ENCODE results near the gene SERPING1. TPM values are rescaled to one million over a fixed set of nuclear protein-coding genes. Genes with fewer than 3 reads are reported as not detected.

Gene SERPING1
- total RNA-seq, 2 donors from 2014 or later = 88.7 to 205 TPM

DNA sequence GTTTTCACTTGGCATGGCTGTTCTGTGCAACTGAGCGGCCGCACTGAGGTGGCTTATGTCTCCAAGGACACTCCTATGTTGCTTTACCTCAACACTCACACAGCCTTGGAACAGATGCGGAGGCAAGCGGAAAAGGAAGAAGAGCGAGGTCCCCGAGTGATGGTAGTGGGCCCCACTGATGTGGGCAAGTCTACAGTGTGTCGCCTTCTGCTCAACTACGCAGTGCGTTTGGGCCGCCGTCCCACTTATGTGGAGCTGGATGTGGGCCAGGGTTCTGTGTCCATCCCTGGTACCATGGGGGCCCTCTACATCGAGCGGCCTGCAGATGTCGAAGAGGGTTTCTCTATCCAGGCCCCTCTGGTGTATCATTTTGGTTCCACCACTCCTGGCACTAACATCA is 62.2 kb downstream of the SERPING1 start:
- Histone ChIP-seq H3K9me3 (no peaks in the 10 kb centered on the region), H3K36me3 (peaks cover 6 to 8% of the 10 kb centered on the region in 2 donors), H3K27ac (no peak overlapping the region), H3K4me3 (no peak overlapping the region), H3K4me1 (replicated peaks) (peaks cover 4% of the 10 kb centered on the region), H3K27me3 (replicated peaks; ENCODE audit: insufficient read depth) (no peaks in the 10 kb centered on the region)
- WGBS = 92% methylated on average over 14 of the region's 14 CpGs
- TF ChIP-seq, protein P1, sequence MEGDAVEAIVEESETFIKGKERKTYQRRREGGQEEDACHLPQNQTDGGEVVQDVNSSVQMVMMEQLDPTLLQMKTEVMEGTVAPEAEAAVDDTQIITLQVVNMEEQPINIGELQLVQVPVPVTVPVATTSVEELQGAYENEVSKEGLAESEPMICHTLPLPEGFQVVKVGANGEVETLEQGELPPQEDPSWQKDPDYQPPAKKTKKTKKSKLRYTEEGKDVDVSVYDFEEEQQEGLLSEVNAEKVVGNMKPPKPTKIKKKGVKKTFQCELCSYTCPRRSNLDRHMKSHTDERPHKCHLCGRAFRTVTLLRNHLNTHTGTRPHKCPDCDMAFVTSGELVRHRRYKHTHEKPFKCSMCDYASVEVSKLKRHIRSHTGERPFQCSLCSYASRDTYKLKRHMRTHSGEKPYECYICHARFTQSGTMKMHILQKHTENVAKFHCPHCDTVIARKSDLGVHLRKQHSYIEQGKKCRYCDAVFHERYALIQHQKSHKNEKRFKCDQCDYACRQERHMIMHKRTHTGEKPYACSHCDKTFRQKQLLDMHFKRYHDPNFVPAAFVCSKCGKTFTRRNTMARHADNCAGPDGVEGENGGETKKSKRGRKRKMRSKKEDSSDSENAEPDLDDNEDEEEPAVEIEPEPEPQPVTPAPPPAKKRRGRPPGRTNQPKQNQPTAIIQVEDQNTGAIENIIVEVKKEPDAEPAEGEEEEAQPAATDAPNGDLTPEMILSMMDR (IDR thresholded peaks at IDR 0.05) = no peak
- TF ChIP-seq POLR2A (IDR thresholded peaks at IDR 0.05) (no peak), POLR2AphosphoS5 (IDR thresholded peaks at IDR 0.05) (no peak)
- intact Hi-C loops (cut with DNase I) = no loop called here
- DNase-seq (ENCODE audit: low spot score) = no peak

DNA sequence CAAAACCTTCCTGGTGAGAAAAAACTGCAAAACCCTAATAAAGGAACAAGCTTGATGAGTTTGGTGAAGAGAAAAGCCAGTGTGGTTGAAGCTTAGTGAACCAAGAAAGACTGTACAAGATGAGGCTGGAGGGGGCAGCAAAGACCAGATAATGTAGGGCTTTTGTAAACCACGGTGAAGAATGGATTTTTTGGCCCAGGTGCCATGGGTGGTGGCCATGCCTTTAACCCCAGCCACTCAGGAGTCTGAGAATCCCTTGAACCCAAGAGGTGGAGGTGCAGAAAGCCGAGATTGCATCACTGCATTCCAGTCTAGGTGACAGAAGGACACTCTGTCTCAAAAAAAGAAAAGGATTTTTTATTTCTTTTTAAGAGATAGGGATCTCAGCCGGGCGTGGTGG is 65.4 kb downstream of the SERPING1 start:
- Histone ChIP-seq H3K4me3 (no peak overlapping the region), H3K36me3 (peaks cover 6 to 8% of the 10 kb centered on the region in 2 donors), H3K27ac (no peak overlapping the region), H3K9me3 (no peaks in the 10 kb centered on the region), H3K4me1 (replicated peaks) (peaks cover 4% of the 10 kb centered on the region), H3K27me3 (replicated peaks; ENCODE audit: insufficient read depth) (no peaks in the 10 kb centered on the region)
- WGBS = 47% methylated on average over 4 of the region's 4 CpGs
- no peak for DNase-seq (ENCODE audit: low spot score)
- intact Hi-C loops (cut with DNase I) = no loop called here
- TF ChIP-seq POLR2AphosphoS5 (IDR thresholded peaks at IDR 0.05) (peak; percentile 20), POLR2A (IDR thresholded peaks at IDR 0.05) (no peak)

DNA sequence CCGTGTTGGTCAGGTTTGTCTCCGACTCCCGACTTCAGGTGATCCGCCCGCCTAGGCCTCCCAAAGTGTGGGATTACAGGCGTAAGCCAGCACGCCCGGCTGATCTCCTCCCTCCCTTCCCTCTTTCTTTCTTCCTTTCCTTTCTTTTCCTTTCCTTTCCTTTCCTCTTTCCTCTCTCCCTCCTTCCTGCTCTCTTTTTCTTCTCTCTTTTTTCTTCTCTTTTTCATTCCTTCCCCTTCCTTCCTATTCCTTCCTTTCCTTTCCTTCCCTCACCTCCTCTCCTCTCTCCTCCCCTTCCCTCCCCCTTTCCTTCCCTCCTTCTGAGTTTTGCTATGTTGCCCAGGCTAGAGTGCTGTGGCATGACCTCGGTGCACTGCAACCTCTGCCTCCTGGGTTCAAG is 66.5 kb downstream of the SERPING1 start:
- intact Hi-C loops (cut with DNase I) = no loop called here
- TF ChIP-seq, protein P1 (IDR thresholded peaks at IDR 0.05) = no peak
- TF ChIP-seq POLR2AphosphoS5 (IDR thresholded peaks at IDR 0.05) = no peak
- no peak for TF ChIP-seq POLR2A (IDR thresholded peaks at IDR 0.05)
- Histone ChIP-seq H3K36me3 (peaks cover 6 to 8% of the 10 kb centered on the region in 2 donors), H3K4me3 (no peak overlapping the region), H3K27ac (no peak overlapping the region), H3K9me3 (no peaks in the 10 kb centered on the region), H3K27me3 (replicated peaks; ENCODE audit: insufficient read depth) (no peaks in the 10 kb centered on the region), H3K4me1 (replicated peaks) (no peaks in the 10 kb centered on the region)
- DNase-seq (ENCODE audit: low spot score) = no peak
- 80% methylated on average over 9 of the region's 9 CpGs for WGBS

MicroRNAs within 50 kb of the gene (microRNA counts, 767-probe panel; counts per million panel counts)
- microRNA hsa-miR-130a-3p = 3,894 to 4,447 counts per million in 2 donors

Small RNAs within 50 kb of the gene (microRNA-seq; reads per million reads assigned to microRNA genes)
- 3,646 reads per million, percentile 92 among the genes with 10 or more reads in this experiment for gene MIR130A

Small RNAs within 50 kb of the gene (small RNA-seq; reads per million reads assigned to genes)
- gene MIR130A = 706 to 841 reads per million in 2 donors

Other genes starting within 250 kb of the SERPING1 start
- not detected for gene PRG3, start 216.5 kb upstream of the SERPING1 start, total RNA-seq
- under 1 TPM in 1 of 2 donors, not detected in 1; 0.36 TPM for gene PRG2, start 207.0 kb upstream of the SERPING1 start, total RNA-seq
- gene SLC43A3, start 170.6 kb upstream of the SERPING1 start, total RNA-seq = 10 to 100 TPM; 23.3 to 39.8 TPM
- gene RTN4RL2, start 137.2 kb upstream of the SERPING1 start, total RNA-seq = 1 to 10 TPM in 1 of 2 donors, under 1 TPM in 1; 0.51 to 2.0 TPM
- 10 to 100 TPM; 18.2 to 20.9 TPM for gene SLC43A1, start 82.0 kb upstream of the SERPING1 start, total RNA-seq
- 10 to 100 TPM; 35.2 to 44.3 TPM for gene TIMM10, start 66.9 kb upstream of the SERPING1 start, total RNA-seq
- 1 to 10 TPM in 1 of 2 donors, not detected in 1; 1.4 TPM for gene SMTNL1, start 60.1 kb upstream of the SERPING1 start, total RNA-seq
- 10 to 100 TPM; 42.3 to 44.6 TPM for gene UBE2L6, start 30.0 kb upstream of the SERPING1 start, total RNA-seq
- gene YPEL4, start 52.2 kb downstream of the SERPING1 start, total RNA-seq = 1 to 10 TPM in 1 of 2 donors, under 1 TPM in 1; 0.46 to 3.6 TPM
- gene CLP1, start 60.1 kb downstream of the SERPING1 start, total RNA-seq = 10 to 100 TPM in 1 of 2 donors, 1 to 10 TPM in 1; 9.3 to 11.0 TPM
- gene ZDHHC5, start 70.4 kb downstream of the SERPING1 start, total RNA-seq = 10 to 100 TPM; 65.4 to 69.9 TPM
- 10 to 100 TPM; 14.8 to 39.4 TPM for gene MED19, start 114.5 kb downstream of the SERPING1 start, total RNA-seq
- 10 to 100 TPM; 80.8 to 84.4 TPM for gene TMX2, start 114.9 kb downstream of the SERPING1 start, total RNA-seq
- gene SELENOH, start 143.8 kb downstream of the SERPING1 start, total RNA-seq = 100 to 1,000 TPM; 181 to 334 TPM
- gene BTBD18, start 154.1 kb downstream of the SERPING1 start, total RNA-seq = 1 to 10 TPM in 1 of 2 donors, not detected in 1; 1.0 TPM
- gene CTNND1, start 164.1 kb downstream of the SERPING1 start, total RNA-seq = 100 to 1,000 TPM; 189 to 223 TPM